Smooth muscle cell (in vitro differentiated cells): Measurements from ENCODE around the gene BTBD19. TPM values are rescaled to one million over a fixed set of nuclear protein-coding genes. Genes with fewer than 3 reads are reported as not detected.
"Not testable (repeated sequence)": the region's sequence is repeated elsewhere in the genome, so short reads cannot be mapped to it uniquely, and the experiment has no call there.

ENCODE experiments used
- DNase-seq: peaks from one replicate; lab custom pipeline; 2025; ENCODE audit not compliant: unreplicated experiment; lab: John Stamatoyannopoulos, UW
- H2AFZ ChIP-seq: fragments of 200-600 bp; sonication (generic); 2 replicates; pipeline ENCODE4 v1.6.0; 2016; ENCODE audit warnings: antibody characterized with exemption, low read depth, mild to moderate bottlenecking
- H3F3A ChIP-seq: fragments of 200-600 bp; sonication (generic); 2 replicates; pipeline ENCODE4 v1.6.0; 2017; ENCODE audit warnings: antibody characterized with exemption, low read depth
- H3K27ac ChIP-seq: fragments of 200-600 bp; sonication (generic); 2 replicates; pipeline ENCODE4 v1.5.1; 2016; ENCODE audit warnings: low read depth, mild to moderate bottlenecking
- H3K27me3 ChIP-seq: fragments of 200-600 bp; sonication (generic); 2 replicates; pipeline ENCODE4 v1.6.1; 2016; ENCODE audit warnings: low read depth, mild to moderate bottlenecking
- H3K36me3 ChIP-seq: fragments of 200-600 bp; sonication (generic); 2 replicates; pipeline ENCODE4 v1.5.1; 2016; ENCODE audit warnings: low read depth
- H3K4me1 ChIP-seq: fragments of 200-600 bp; sonication (generic); 2 replicates; pipeline ENCODE4 v1.5.1; 2016; ENCODE audit warnings: low read depth
- H3K4me2 ChIP-seq: fragments of 200-600 bp; sonication (generic); 2 replicates; pipeline ENCODE4 v1.6.0; 2016; ENCODE audit warnings: mild to moderate bottlenecking
- H3K4me3 ChIP-seq: fragments of 200-600 bp; sonication (generic); 2 replicates; pipeline ENCODE4 v1.5.1; 2016; ENCODE audit warnings: mild to moderate bottlenecking
- H3K79me2 ChIP-seq: fragments of 200-600 bp; sonication (generic); 2 replicates; pipeline ENCODE4 v1.6.0; 2016; ENCODE audit warnings: low read depth, mild to moderate bottlenecking
- H3K9ac ChIP-seq: fragments of 200-600 bp; sonication (generic); 2 replicates; pipeline ENCODE4 v1.6.0; 2016; ENCODE audit warnings: low read depth
- H3K9me3 ChIP-seq: fragments of 200-600 bp; sonication (generic); replicated peaks from 2 replicates; pipeline ENCODE4 v1.5.1; 2016; ENCODE audit warnings: low read depth
- H4K20me1 ChIP-seq: fragments of 200-600 bp; sonication (generic); 2 replicates; pipeline ENCODE4 v1.6.0; 2016; ENCODE audit warnings: low read depth
- WGBS: methylation state at CpG from one replicate; pipeline ENCODE4 v1.1.7; 2016; ENCODE audit warnings: low lambda C conversion rate; 5-methylcytosine and 5-hydroxymethylcytosine counted together
- polyA plus RNA-seq: library from polyadenylated mRNA; unstranded; fragments of >200 nt; fragmentation: Nextera tagmentation; extraction: Ambion mirVana; gene quantifications from 2 replicates; pipeline ENCODE4 v1.2.1, GENCODE V29; 2016
- total RNA-seq: library from RNA; depleted of rRNA; stranded (reverse); fragments of >200 nt; gene quantifications from 2 replicates; pipeline ENCODE4 v1.2.3, GENCODE V29; 2014
- TF ChIP-seq, protein P1 (sequence below): fragments of 200-600 bp; sonication (generic); IDR thresholded peaks from 2 replicates; pipeline ENCODE4 v1.5.1; 2017; ENCODE audit warnings: borderline replicate concordance, mild to moderate bottlenecking, antibody characterized with exemption; ENCODE audit not compliant: insufficient read depth, poor library complexity, severe bottlenecking

The BTBD19 gene
- total and polyA plus RNA-seq, 2 experiments from 2014 or later, result 11.0 to 11.9 TPM

DNA sequence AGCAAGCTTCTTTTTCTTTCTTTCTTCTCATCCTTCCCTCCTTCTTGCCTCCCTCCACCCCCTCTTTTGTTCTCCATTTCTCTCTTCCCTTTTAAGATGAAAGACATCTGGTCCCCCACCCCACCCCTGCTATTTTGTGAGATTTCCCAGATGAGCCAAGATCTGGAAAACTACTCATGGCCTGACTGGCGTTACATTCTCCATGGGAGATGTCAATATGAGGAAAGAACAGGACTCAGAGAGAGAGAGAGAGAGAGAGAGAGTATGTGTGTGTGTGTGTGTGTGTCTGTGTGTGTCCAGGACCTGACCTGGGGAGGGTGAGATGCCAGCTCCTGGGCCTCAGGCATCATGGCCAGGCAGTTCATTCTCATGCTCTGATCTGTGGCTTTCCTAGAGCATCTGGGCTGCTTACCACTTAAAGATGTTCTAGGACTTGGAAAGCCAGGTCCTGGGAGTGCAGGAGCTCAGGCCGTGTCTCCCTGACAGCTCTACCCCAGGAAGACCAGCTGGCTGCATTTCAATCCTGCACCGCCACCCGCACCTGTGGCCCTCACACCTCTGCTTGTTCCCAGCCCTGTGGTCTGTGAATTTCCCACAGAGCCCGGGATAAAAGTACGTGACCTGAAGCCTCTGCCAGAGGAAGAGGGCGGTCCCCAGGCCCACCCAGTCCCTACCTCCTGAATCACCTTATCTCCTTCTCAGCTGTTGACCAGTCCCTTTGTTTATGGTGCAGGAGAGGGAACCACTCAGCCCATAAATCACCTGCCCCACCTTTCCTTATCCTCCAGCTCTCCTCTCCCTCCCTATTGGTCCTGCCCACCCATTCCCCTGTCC lies 17.1 kb upstream of the BTBD19 start:
- Histone ChIP-seq H3K27me3 (no peaks in the 10 kb centered on the region), H3K36me3 (no peaks in the 10 kb centered on the region), H3K27ac (no peak overlapping the region), H3K79me2 (no peaks in the 10 kb centered on the region), H3F3A (no peaks in the 10 kb centered on the region), H4K20me1 (no peaks in the 10 kb centered on the region), H2AFZ (no peak overlapping the region), H3K4me3 (no peak overlapping the region), H3K9me3 (no peaks in the 10 kb centered on the region), H3K4me2 (no peak overlapping the region), H3K9ac (no peak overlapping the region), H3K4me1 (peaks cover under 1% of the 10 kb centered on the region)
- WGBS, result 86% methylated on average over 7 of the region's 7 CpGs
- TF ChIP-seq, protein P1, sequence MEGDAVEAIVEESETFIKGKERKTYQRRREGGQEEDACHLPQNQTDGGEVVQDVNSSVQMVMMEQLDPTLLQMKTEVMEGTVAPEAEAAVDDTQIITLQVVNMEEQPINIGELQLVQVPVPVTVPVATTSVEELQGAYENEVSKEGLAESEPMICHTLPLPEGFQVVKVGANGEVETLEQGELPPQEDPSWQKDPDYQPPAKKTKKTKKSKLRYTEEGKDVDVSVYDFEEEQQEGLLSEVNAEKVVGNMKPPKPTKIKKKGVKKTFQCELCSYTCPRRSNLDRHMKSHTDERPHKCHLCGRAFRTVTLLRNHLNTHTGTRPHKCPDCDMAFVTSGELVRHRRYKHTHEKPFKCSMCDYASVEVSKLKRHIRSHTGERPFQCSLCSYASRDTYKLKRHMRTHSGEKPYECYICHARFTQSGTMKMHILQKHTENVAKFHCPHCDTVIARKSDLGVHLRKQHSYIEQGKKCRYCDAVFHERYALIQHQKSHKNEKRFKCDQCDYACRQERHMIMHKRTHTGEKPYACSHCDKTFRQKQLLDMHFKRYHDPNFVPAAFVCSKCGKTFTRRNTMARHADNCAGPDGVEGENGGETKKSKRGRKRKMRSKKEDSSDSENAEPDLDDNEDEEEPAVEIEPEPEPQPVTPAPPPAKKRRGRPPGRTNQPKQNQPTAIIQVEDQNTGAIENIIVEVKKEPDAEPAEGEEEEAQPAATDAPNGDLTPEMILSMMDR, result no peak
- no peak for DNase-seq

DNA sequence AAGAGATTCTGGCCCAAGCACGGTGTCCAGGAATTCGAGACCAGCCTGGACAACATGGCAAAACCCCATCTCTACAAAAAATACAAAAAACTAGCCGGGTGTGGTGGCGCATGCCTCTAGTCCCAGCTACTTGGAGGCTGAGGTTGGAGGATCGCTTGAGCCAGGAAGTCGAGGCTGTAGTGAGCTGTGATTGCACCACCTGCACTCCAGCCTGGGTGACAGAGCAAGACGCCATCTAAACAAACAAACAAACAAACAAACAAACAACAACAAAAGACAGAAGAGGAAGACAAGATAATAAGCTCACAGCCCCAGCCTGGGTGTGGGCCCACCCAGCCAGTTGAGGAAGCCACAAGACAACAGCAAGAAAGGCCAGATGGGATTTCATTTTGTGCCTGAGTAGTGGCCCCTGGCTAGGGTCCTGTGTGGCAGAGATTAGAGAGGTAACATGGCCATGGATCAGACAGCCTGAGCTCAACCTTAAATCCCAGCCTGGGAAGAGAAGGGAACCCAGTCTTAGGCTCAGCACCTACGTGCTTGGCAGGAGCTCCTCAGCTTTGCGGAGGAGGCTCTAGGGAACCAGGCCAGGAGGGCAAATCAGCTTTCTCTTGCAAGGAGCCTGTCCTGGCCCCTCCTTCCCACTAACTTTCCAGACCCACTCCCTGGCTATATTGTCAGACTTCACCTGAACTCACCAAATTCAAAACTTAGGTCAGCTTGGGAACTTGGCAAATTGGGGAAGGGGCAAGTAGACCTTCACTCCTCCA lies 15.4 kb upstream of the BTBD19 start:
- H3K36me3 ChIP-seq, result no peaks in the 10 kb centered on the region
- H3K27me3 ChIP-seq, result no peaks in the 10 kb centered on the region
- no peaks in the 10 kb centered on the region for H3K4me1 ChIP-seq
- no peaks in the 10 kb centered on the region for H4K20me1 ChIP-seq
- WGBS, result 96% methylated on average over 9 of the region's 9 CpGs
- H3K9ac ChIP-seq, result no peak overlapping the region
- no peak overlapping the region for H2AFZ ChIP-seq
- H3K27ac ChIP-seq, result no peak overlapping the region
- no peak for DNase-seq
- no peak overlapping the region for H3K4me3 ChIP-seq
- TF ChIP-seq, protein P1, result no peak
- no peaks in the 10 kb centered on the region for H3K9me3 ChIP-seq
- H3F3A ChIP-seq, result no peaks in the 10 kb centered on the region
- no peak overlapping the region for H3K4me2 ChIP-seq
- H3K79me2 ChIP-seq, result no peaks in the 10 kb centered on the region

DNA sequence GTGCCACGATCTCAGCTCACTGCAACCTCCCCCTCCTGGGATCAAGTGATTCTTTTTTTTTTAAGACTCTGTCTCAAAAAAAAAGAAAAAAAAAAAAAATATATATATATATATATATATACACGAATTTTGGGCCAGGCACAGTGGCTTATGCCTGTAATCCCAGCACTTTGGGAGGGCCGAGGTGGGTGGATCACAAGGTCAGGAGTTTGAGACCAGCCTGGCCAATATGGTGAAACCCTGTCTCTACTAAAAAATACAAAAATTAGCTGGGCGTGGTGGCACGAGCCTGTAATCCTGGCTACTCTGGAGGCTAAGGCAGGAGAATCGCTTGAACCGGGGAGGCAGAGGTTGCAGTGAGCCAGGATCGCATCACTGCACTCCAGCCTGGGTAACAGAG lies 10.4 kb upstream of the BTBD19 start:
- not testable (repeated sequence) for H3K27ac ChIP-seq, H3K36me3 ChIP-seq, H3F3A ChIP-seq, H3K4me2 ChIP-seq, H3K9me3 ChIP-seq, DNase-seq, H3K4me3 ChIP-seq, H3K27me3 ChIP-seq, H3K9ac ChIP-seq, H2AFZ ChIP-seq
- Histone ChIP-seq H3K79me2 (peaks cover 26% of the 10 kb centered on the region), H3K4me1 (peaks cover 16% of the 10 kb centered on the region), H4K20me1 (peaks cover 26% of the 10 kb centered on the region)
- 95% methylated on average over 8 of the region's 8 CpGs for WGBS
